Activated T-cell treated with anti-CD3 and anti-CD28 coated beads for 24 hours (primary cell): ENCODE results near the gene TTYH2.

Experiments used
- DNase-seq: peaks from one replicate; pipeline ENCODE4 v3.0.0-alpha.2; 2020; ENCODE audit warnings: low read depth

The TTYH2 gene

GRCh38 chr17:74235911-74236371 lies 22.6 kb downstream of the TTYH2 start:
- DNase-seq, result no peak

GRCh38 chr17:74237321-74237720 lies 23.9 kb downstream of the TTYH2 start:
- DNase-seq, result no peak

- DNase-seq, result no peak
Observed at GRCh38 chr17:74239172-74239571, 25.8 kb downstream of the TTYH2 start.

- DNase-seq, result no peak
Observed at GRCh38 chr17:74240618-74241205, 27.3 kb downstream of the TTYH2 start.

- no peak for DNase-seq
Observed at GRCh38 chr17:74241431-74241830, 28.1 kb downstream of the TTYH2 start.

- DNase-seq, result no peak
Observed at GRCh38 chr17:74241847-74242246, 28.5 kb downstream of the TTYH2 start.

- no peak for DNase-seq
Observed at GRCh38 chr17:74243013-74243755, 29.8 kb downstream of the TTYH2 start.

- no peak for DNase-seq
Observed at GRCh38 chr17:74244128-74244527, 30.8 kb downstream of the TTYH2 start.

- DNase-seq, result no peak
Observed at GRCh38 chr17:74244548-74244947, 31.2 kb downstream of the TTYH2 start.

GRCh38 chr17:74245145-74245831 lies 31.9 kb downstream of the TTYH2 start:
- no peak for DNase-seq

- no peak for DNase-seq
Observed at GRCh38 chr17:74245871-74246270, 32.5 kb downstream of the TTYH2 start.

GRCh38 chr17:74249590-74250270 lies 36.4 kb downstream of the TTYH2 start:
- DNase-seq, result no peak

GRCh38 chr17:74250324-74250995 lies 37.1 kb downstream of the TTYH2 start:
- no peak for DNase-seq

- DNase-seq, result no peak
Observed at GRCh38 chr17:74251051-74251450, 37.7 kb downstream of the TTYH2 start.

- DNase-seq, result no peak
Observed at GRCh38 chr17:74251569-74251968, 38.2 kb downstream of the TTYH2 start.

- no peak for DNase-seq
Observed at GRCh38 chr17:74252211-74252610, 38.8 kb downstream of the TTYH2 start.

GRCh38 chr17:74253036-74253435 lies 39.7 kb downstream of the TTYH2 start:
- DNase-seq, result no peak

- DNase-seq, result no peak
Observed at GRCh38 chr17:74257311-74257710, 43.9 kb downstream of the TTYH2 start.

- DNase-seq, result no peak
Observed at GRCh38 chr17:74259667-74260524, 46.5 kb downstream of the TTYH2 start.

GRCh38 chr17:74260525-74260850 lies 47.1 kb downstream of the TTYH2 start:
- no peak for DNase-seq

GRCh38 chr17:74262601-74263000 lies 49.2 kb downstream of the TTYH2 start:
- no peak for DNase-seq
